SW 1271 (cell line): ENCODE results near the gene MRPL4.
A peak's percentile ranks its signal among the peaks of the same experiment; 100 is the strongest.

Experiments used
- DNase-seq, 2 experiments: peaks; one replicate each; lab custom pipeline; 2025; lab: John Stamatoyannopoulos, UW

MRPL4 gene

DNA sequence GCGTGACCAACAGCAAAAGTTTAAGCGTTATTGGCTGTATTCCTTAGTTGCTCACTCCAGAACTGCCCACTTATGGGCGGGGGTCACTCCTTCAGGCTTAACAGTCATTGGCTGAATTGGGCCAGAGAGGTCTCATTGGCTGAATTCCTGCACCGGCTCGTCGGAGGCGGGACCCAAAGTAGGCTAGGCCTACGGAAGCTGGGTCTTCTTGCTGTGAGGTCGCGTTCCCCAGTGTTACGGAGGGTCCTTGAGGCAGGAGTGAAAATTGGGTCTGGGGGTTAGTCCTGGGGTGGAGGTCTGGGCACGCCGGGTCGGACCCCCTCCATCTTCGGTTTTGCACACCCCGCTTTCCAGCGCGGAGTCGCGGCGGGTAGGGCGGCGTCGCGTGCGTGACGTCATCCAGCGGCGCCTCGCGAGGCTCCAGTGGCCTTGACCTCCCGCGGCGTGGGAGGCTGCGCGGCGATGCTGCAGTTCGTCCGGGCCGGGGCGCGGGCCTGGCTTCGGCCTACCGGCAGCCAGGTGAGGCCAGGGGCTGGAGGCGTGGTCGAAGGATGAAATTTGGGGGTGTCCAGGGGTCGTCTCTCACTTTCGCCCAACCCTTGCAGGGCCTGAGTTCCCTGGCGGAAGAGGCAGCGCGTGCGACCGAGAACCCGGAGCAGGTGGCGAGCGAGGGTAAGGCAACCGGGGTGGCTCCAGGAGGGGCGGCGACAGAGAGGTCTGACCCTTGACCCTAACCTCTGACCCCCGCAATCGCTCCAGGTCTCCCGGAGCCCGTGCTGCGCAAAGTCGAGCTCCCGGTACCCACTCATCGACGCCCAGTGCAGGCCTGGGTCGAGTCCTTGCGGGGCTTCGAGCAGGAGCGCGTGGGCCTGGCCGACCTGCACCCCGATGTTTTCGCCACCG lies at the start of gene MRPL4:
Gene MRPL4, plus strand, starts transcription at position 423 of the 903 bp plus-strand sequence. Its CDS starts 40 bp downstream, at position 463.
- DNase-seq = peak; percentile 93 to 98

DNA sequence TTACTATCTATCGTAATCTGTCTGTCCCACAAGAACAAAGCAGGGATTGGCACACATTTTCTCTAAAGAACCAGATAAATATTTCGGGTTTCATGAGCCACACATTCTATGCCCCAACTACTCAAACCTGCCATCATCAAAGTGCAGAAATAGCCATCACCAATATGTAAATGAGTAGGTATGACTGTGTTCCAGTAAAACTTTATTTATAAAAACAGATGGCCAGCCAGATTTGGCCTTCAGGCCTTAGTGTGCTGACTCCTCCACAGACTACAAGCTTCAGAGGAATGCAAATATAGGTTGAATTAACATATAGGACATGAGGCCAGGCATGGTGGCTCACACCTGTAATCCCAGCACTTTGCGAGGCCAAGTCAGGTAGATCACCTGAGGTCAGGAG lies 48.3 kb upstream of the MRPL4 start:
- no peak for DNase-seq

DNA sequence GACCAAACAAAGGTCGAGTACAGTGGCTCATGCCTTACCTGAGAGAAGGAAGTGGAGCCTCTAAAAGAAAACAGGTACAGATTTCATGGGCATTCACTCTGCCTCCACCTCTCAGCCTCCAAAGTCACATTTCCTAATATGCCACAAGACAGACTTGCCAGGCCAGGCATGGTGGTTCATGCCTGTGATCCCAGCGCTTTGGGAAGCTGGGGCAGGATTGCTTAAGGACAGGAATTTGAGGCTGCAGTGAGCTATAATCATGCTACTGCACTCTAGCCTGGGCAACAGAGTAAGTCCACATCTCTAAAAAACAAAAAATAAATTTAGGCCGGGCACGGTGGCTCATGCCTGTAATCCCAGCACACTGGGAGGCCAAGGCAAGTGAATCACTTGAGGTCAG lies 46.4 kb upstream of the MRPL4 start:
- DNase-seq = no peak

DNA sequence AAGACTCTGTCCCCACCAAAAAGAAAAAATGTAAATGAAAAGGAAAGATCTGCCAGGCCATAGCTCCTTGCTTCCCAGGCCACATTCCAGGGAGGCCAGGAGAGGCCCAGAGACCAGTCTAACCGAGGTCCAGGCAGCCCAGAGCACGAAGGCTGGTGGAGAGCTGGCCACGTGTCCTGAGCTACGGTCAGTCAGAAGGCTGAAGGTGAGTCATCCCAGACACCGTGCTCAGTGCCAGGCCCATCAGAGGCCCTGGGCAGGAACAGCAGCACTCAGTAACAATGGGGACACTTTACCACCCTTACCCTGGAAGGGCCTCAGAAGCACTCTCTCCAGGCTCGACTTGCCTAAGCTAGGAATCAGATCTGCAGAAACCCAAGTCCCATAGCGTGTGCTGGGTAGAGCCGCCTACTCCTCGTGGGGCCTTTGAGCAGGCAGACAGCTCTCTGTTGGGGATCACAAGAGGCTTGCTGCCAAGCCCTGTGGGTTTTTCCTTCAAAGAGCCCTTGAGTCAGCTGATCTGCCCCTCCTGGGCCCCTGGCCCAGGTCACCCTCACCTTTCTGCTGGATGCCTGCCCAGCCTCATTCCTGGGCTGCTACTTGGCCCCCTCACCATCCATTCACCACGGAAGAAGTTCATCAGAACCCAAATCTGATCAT lies 45.7 kb upstream of the MRPL4 start:
- no peak for DNase-seq

DNA sequence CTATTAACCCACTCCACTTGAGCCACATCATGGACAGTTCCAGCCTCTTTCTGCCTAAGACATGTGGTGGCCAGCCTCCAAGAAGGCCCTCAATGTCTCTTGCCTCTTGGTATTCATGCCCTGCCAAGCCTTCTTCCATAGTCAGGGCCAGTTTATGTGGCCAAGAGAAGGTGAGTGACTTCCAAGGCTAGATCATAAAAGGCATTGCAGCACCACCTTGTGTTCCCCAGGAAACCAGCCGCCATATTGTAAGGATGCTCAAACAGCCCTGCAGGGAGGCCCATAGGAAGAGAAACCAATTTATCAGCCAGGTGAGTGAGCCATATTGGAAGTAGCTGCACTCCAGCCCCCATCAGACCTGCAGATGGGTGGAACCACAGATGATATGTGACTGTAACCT lies 45.0 kb upstream of the MRPL4 start:
- DNase-seq = no peak

DNA sequence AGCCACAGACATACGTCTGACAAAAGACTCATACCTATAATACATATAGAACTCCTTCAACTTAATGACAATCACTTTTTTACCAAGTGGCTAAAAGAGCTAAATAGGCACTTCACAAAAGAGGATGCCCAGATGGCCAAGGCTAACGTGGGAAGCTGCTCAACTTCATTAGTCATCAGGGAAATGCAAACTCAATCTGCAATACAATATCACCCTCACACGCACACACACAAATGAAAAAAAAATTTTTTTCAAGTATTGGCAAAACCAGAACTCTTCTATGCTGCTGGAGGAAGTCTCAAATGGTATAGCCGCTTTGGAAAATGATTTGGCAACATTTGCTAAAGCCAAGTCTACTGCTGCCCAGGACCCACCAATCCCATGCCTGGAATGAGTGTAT lies 42.7 kb upstream of the MRPL4 start:
- DNase-seq = no peak

DNA sequence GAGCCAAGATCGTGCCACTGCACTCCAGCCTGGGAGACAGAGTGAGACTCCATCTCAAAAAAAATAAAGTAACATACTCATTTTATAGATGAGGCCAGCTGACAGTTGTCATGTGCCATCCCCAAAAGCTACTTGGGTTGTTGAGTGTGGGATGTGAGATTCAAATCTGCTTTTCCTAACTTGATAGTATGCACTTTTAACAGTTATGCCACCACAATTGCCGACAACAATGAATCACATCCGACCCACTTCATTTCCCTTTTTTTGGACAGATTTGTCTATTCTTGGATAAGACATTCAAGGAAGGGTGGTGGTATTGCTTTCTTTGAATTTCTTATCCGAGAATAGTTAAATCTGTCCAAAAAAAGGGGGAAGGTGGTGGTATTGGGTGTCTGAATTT lies 41.0 kb upstream of the MRPL4 start:
- no peak for DNase-seq

DNA sequence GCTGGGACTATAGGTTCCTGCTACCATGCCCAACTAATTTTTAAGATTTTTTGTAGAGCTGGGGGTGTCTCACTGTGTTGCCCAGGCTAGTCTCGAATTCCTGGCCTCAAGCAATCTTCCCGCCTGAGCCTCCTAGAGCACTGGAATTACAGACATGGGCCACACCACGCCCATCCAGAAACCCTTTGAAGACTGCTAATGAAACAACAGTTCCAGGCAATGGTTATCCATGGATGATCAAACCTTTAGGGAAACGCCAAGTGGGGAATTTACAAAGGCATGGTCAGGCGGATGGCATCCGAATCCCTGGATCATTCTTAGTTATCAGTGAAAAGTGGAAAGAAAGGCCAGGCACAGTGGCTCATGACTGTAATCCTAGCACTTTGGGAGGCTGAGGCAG lies 40.3 kb upstream of the MRPL4 start:
- DNase-seq = no peak

DNA sequence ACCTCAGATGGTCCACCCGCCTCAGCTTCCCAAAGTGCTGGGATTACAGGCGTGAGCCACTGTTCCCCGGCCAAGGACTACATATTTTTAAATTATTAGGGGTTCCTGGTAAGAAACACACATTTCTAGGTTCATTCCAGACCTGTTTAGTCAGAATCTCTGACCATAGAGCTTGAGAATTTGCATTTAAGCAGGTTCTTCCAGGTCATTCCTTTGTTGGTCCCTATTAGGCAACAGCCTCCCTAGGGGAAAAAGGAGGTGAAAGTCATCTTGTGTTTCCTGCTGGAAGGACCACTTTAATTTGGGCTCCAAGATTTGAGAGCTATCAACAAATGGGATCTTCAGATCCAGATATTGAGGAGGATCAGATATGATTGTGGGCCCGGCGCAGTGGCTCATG lies 37.2 kb upstream of the MRPL4 start:
- DNase-seq = no peak

DNA sequence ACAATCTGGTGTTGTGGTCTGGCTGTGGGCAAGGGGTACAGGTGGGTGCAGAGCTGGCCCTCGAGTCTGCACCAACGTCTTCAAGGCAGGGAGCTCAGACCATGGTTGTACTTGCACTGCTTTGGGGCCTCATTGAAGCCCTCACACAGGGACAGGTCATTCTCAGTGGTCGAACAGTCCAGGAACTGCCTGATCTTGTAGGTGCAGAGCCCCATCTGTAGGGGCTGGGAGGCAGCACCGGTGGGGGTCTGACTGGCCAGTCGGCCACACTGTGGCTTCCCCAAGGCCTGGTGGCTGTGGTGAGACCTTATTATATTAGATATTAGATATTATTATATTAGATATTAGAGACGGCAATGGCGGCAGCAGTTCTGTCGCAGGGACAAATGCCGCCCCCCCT lies 34.9 kb upstream of the MRPL4 start:
- no peak for DNase-seq

DNA sequence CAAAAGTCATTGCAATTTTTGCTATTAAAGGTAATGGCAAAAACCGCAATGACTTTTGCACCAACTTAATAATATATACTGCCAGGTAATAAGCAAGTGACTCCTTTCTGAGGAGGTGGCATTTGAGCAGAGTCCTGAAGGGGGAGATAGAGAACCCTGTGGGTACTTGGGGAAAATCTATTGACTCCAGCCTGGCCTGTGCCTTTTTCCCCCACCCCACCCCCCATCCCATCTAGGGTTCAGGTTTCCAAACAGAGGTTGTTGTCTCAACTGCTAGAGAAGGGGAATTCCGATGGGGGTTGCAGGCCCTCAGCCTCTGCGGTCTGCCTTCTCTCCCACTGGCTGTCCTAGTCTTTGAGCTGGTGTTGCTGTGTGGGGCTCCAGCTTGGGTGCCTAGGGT lies 32.3 kb upstream of the MRPL4 start:
- peak in 1 of 2 experiments; percentile 21 for DNase-seq

DNA sequence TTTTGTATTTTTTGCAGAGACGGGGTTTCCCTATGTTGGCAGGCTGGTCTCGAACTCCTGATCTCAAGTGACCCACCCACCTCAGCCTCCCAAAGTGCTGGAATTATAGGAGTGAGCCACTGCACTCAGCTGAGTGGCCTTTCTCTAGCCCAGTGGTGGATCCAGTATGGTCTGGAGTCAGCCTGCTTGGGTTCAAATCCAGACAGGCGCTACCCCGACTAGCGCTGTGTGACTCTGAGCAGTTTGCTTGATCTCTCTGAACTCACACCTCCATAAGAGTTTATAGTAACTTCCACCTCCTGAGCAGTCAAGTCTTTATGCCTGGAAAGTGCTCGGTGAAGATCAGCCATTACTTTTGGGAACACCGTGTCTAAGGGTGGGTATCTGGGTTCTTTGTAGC lies 31.3 kb upstream of the MRPL4 start:
- no peak for DNase-seq

DNA sequence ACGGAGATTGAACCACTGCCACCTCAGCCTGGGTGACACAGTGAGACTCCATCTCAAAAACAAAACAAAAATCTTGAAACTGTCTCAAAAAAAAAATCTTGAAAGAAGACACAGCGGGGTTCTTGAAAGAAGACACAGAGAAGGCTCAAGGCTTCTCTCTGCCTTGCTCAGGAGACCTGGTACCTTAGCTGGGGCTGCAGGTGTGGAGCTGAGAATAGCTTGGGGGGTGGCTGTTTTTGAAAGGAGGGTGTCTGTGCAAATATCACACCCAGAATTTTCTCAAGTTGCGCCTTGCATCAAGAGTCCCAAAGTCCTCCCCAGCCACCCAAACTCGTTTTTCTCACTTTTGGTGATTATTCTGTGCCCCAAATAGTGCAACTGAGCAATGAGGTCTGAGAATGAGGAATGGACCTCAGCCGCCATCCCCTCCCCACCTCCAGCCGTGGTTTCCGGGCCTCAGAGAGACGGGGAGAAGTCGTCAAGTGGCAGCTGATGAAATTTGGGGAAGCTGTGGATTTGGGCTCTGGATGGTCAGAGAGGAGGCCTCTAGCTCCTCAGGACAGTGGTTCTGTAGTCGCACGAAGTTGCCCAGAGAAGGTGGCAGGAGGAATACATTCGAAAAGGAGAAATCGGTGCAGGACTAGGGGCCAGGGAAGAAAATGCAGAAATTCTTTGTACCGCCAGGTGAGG lies 29.7 kb upstream of the MRPL4 start:
- no peak for DNase-seq

DNA sequence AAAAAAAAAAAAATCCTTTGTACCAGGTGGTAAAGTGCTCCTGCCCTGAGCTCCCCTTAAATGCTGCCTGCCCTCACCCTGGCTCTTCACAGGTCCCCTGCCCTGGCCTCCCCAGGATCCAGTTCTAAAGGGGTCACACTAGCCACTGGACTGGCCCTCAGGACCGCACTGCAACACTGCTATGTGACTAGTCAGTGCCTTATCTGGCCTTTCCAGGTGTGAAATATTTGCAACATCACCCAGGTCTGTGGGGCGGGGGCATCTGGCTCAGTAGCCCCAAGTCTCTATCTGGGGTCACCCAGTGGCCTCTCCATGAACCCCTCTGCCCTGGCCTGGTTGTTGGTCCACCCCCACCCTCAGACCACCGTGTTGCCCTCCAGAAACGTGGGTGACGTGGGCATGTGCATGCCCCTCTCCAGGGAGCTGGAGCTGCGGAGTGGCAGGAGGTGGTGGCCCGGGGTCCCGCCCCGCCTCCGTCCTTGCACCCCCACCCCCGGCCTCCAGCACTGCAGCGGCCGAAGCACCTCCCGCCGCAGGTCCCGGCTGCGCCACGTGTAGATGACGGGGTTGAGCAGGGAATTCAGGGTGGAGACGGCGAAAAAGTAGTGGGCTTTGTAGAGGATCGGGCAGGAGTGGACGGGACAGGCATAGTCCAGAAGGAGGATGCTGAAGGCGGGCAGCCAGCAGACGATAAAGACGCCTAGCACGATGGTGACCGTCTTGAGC lies 28.4 kb upstream of the MRPL4 start:
- no peak for DNase-seq

DNA sequence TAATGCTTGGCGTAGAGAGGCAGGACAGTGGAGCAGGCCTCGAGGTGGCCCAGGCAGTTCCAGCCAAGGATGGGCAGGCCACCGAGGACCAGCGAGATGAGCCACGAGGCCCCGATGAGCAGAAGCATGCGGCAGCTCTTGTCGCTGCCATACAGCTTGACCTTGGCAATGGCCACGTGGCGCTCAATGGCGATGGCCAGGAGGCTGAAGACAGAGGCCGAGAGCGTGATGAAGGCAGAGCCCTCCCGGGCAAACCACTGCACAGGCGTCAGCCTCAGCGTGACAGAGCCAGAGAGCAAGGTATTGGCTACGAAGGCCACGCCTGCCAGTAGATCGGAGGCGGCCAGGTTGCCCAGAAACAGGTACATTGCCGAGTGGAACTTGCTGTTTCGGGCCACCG lies 27.7 kb upstream of the MRPL4 start:
- no peak for DNase-seq

DNA sequence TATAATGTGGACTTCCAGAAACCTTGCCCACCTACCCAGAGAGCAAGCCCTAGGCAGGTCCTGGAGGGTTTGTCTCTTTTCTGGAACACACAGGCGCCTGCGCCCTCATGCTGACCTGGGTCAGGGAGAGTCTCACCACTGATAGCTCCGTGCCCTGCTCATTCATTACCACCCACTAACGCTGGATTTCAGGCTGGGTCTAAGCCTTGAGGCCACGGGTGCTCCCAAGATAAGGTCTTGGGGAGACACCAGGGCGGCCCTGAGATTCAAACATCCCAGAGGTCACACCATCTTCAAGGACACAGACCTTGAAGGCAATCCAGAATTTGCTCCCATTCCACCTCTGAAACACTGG lies 26.0 kb upstream of the MRPL4 start:
- DNase-seq = no peak

DNA sequence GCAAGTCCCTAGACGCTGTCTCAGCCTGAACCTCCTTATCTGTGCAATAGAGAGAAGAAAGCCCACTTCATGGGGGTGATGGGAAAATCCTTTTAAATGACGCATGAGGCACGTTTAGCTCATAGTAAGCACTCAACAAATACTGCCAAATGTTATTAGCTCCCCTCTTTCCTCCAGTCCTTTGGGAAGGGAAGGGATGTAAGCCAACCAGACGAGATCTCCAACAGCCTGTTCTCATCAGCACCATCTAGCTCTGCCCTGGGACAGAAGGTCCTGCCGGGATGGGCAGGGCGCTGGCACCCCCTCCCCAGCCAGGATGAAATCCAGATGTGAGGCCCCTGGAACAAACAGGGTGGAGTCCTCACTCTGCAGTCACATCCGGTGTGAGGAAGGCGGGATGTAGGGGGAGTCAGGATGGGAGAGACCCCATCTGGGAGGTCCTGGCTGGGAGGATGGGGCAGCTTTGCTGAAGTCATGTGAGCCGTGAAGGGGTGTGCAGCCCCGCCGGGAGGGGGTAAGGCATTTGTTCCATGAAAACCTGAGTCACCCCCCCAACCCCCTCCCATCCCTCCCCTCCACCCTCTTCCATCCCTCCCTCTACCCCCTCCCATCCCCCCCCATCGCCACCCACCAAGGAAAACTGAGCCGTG lies 25.5 kb upstream of the MRPL4 start:
- no peak for DNase-seq

DNA sequence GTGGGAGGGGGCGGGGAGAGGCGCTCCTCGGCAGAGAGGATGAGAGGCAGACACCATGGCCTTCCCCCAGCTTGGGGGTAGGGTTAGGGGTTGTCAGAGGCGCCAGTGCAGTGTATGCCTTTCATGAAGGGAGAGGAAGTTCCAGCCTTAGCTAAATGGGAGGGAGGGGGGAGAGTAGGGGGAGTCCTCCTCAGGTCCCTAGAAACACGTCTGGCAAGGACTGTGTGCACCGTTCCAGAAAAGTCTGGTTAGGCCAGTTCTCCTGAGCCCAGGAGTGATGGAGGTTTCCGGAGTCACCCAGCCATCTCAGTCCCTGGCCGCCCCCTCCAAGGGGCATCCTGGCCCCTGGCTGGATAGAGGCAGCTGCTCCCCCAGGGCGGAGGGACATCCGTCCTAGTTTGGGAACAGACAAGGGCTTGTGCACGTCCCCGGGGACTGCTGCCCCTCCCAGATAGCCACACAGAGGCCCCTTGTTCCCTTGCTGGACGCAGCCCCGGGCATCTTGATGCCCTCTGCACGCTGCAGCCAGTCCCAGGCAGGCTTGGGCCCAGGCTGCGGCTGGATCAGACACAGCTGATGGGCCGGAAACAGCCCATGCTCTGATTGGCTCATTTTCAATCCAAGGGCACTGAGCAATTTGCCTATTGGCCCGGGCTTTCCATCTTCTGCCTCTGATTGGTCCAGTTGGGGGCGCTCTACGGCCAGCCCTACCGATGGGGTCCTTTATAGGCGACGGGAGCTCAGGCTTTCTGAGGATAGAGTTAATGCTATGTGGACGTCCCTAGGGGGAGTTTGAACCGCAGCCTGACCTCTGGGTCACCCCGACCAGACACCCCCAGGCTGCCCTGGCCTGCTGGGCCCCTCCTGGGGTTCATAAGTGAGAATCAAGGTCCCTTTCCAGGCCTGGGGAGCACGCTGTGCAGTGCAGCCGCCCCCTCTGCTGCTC lies 24.7 kb upstream of the MRPL4 start:
- no peak for DNase-seq

DNA sequence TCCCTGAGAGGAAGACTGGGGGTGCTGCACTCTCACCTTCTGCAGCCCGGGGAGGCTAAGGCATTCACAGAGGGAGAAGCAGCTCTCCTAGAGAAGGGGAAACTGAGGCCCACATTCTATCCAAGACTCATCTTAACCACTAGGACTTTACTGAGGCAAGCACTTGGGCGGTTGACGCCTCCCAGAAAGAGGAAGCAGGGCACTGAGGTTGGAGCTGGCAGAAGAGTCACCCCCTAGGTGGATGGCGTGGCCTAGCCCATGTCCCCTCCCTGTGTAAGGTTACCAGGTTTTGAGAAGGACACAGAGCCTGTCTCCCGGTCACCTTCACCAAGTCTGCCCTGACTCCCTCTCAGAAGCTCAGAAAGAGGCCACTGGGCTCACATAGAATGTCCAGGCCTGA lies 23.6 kb upstream of the MRPL4 start:
- no peak for DNase-seq

DNA sequence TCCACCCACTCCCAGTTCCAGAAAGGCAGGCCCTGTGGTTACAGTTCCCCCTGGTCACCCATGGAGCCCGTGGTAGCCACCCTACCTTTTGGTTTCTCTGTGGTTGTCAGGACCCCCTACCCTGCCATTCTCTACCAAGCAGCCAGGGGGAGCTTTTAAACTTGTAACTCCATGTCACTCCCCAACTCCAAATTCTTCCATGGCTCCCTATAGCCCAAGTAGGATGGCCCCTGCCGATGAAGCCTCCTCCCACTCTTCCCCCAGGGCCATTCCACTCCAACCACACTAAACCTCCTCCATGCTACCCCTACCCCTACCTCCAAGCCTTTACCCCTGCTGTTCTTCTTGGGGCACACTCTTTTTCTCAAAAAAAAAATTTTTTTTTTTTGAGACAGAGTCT lies 23.1 kb upstream of the MRPL4 start:
- peak in 1 of 2 experiments; percentile 41 for DNase-seq
